CD4-positive, CD25-positive, alpha-beta regulatory T cell (primary cell): Measurements from ENCODE around the gene ESM1. TPM values are rescaled to one million over a fixed set of nuclear protein-coding genes. Genes with fewer than 3 reads are reported as not detected.
"Not testable (repeated sequence)": the region's sequence is repeated elsewhere in the genome, so short reads cannot be mapped to it uniquely, and the experiment has no call there.

Source experiments
- ATAC-seq, 2 donors: fragments of 150-1000 bp; cut with Tn5 transposase; one replicate each; pipeline ENCODE4 v1.10.0; 2021; ENCODE audit warnings: low read depth in 2 of 2, moderate number of reproducible peaks in 2 of 2, moderate library complexity in 1 of 2
- DNase-seq, 3 donors: peaks; one replicate each; pipeline versions ENCODE4 v3.0.0 to v3.0.0-alpha.2; 2012 to 2022; ENCODE audit warnings: mixed read lengths in 1 of 3
- H3K27ac ChIP-seq: one replicate; pipeline ENCODE4 v1.7.0; 2013; ENCODE audit warnings: mild to moderate bottlenecking, low read length; ENCODE audit not compliant: insufficient read depth, poor library complexity, severe bottlenecking
- H3K27me3 ChIP-seq: one replicate; pipeline ENCODE4 v1.7.0; 2013; ENCODE audit warnings: low read length; ENCODE audit not compliant: control insufficient read depth, insufficient read depth
- H3K36me3 ChIP-seq: one replicate; pipeline ENCODE4 v1.7.0; 2013; ENCODE audit warnings: mild to moderate bottlenecking, low read length, moderate library complexity; ENCODE audit not compliant: control insufficient read depth, insufficient read depth
- H3K4me1 ChIP-seq: 2 replicates; pipeline ENCODE4 v1.7.0; 2013; ENCODE audit warnings: mild to moderate bottlenecking, low read length; ENCODE audit not compliant: insufficient read depth, control insufficient read depth, poor library complexity, severe bottlenecking
- H3K4me3 ChIP-seq: one replicate; pipeline ENCODE4 v1.7.0; 2013; ENCODE audit warnings: low read depth, mild to moderate bottlenecking, low read length, moderate library complexity
- H3K9me3 ChIP-seq, 2 experiments: 1 replicate in 1 of 2; 2 replicates in 1 of 2; pipeline ENCODE4 v1.7.0; 2013; ENCODE audit warnings: low read length in 2 of 2, mild to moderate bottlenecking in 1 of 2, moderate library complexity in 1 of 2; ENCODE audit not compliant: control insufficient read depth in 2 of 2
- H3K27ac Mint-ChIP-seq, 3 donors: one replicate each; pipeline ENCODE4 v1.8.0; 2020 to 2022; ENCODE audit warnings: mild to moderate bottlenecking in 3 of 3, mixed read lengths in 3 of 3, moderate library complexity in 2 of 3
- H3K27me3 Mint-ChIP-seq: one replicate; pipeline ENCODE4 v1.8.0; 2022; ENCODE audit warnings: mild to moderate bottlenecking, mixed read lengths
- H3K36me3 Mint-ChIP-seq: one replicate; pipeline ENCODE4 v1.8.0; 2020; ENCODE audit warnings: mixed read lengths
- H3K4me1 Mint-ChIP-seq, 4 donors: one replicate each; pipeline ENCODE4 v1.8.0; 2020 to 2022; ENCODE audit warnings: mixed read lengths in 4 of 4, mild to moderate bottlenecking in 1 of 4
- H3K4me3 Mint-ChIP-seq, 4 donors: one replicate each; pipeline ENCODE4 v1.8.0; 2020 to 2022; ENCODE audit warnings: mild to moderate bottlenecking in 4 of 4, mixed read lengths in 4 of 4, moderate library complexity in 3 of 4
- H3K9me3 Mint-ChIP-seq, 7 donors: one replicate each; pipeline ENCODE4 v1.8.0; 2020 to 2022; ENCODE audit warnings: mixed read lengths in 7 of 7, mild to moderate bottlenecking in 3 of 7, moderate library complexity in 2 of 7
- polyA plus RNA-seq, 4 donors: library from polyadenylated mRNA; unstranded; fragments of 300-500 nt; fragmentation: Illumina TruSeq; gene quantifications; one replicate each; pipeline ENCODE4 v1.2.3, GENCODE V29; 2021
- total RNA-seq: library from RNA; stranded (reverse); gene quantifications from one replicate; pipeline ENCODE4 v1.2.3, GENCODE V29; 2022

The ESM1 gene
- total and polyA plus RNA-seq, 5 donors from 2014 or later: 0.25 to 0.68 (median 0.41) TPM; not detected in 1

- Histone ChIP-seq H3K36me3 (no peaks in the 10 kb centered on the region), H3K27ac (no peak overlapping the region), H3K27me3 (no peaks in the 10 kb centered on the region), H3K4me1 (peaks cover 19% of the 10 kb centered on the region), H3K4me3 (no peak overlapping the region), H3K9me3 (peaks cover 0 to 1% of the 10 kb centered on the region in 2 experiments)
- Mint-ChIP-seq H3K36me3 (no peaks in the 10 kb centered on the region), H3K27me3 (no peaks in the 10 kb centered on the region), H3K4me3 (peak overlapping the region in 1 of 4 donors; percentile 2), H3K9me3 (peaks cover 0 to 5% (median 0%) of the 10 kb centered on the region in 7 donors), H3K27ac (peak overlapping the region in 1 of 3 donors; percentile 9), H3K4me1 (peaks cover 14 to 53% (median 25%) of the 10 kb centered on the region in 4 donors)
- DNase-seq: no peak
- no peak for ATAC-seq
Measured at GRCh38 chr5:55021821-55022220, 36.4 kb upstream of the ESM1 start.

- no peaks in the 10 kb centered on the region for H3K36me3 Mint-ChIP-seq
- peak overlapping the region in 1 of 3 donors; percentile 9 for H3K27ac Mint-ChIP-seq
- no peak overlapping the region for H3K4me3 ChIP-seq
- H3K9me3 Mint-ChIP-seq: peaks cover 0 to 5% (median 0%) of the 10 kb centered on the region in 7 donors
- H3K4me1 ChIP-seq: peaks cover 15% of the 10 kb centered on the region
- peaks cover 14 to 49% (median 25%) of the 10 kb centered on the region in 4 donors for H3K4me1 Mint-ChIP-seq
- ATAC-seq (no peak), DNase-seq (no peak)
- H3K9me3 ChIP-seq: peaks cover 0 to 2% of the 10 kb centered on the region in 2 experiments
- H3K27me3 Mint-ChIP-seq: no peaks in the 10 kb centered on the region
- H3K27me3 ChIP-seq: no peaks in the 10 kb centered on the region
- no peak overlapping the region for H3K27ac ChIP-seq
- no peaks in the 10 kb centered on the region for H3K36me3 ChIP-seq
- peak overlapping the region in 1 of 4 donors; percentile 2 for H3K4me3 Mint-ChIP-seq
Measured at GRCh38 chr5:55021410-55021809, 36.0 kb upstream of the ESM1 start.

- H3K4me3 ChIP-seq, H3K4me1 ChIP-seq, H3K9me3 ChIP-seq, H3K27me3 ChIP-seq, DNase-seq, H3K27ac Mint-ChIP-seq, H3K36me3 Mint-ChIP-seq, H3K36me3 ChIP-seq, H3K4me3 Mint-ChIP-seq, H3K27ac ChIP-seq, ATAC-seq: not testable (repeated sequence)
- Mint-ChIP-seq H3K9me3 (peaks cover 0 to 21% (median 5%) of the 10 kb centered on the region in 7 donors), H3K4me1 (peaks cover 0 to 18% (median 3%) of the 10 kb centered on the region in 4 donors), H3K27me3 (peaks cover 14% of the 10 kb centered on the region)
Measured at GRCh38 chr5:55010149-55010548, 24.8 kb upstream of the ESM1 start.

- Mint-ChIP-seq H3K36me3 (no peaks in the 10 kb centered on the region), H3K4me3 (no peak overlapping the region), H3K27ac (no peak overlapping the region), H3K4me1 (peaks cover 13 to 60% (median 24%) of the 10 kb centered on the region in 4 donors), H3K27me3 (peaks cover under 1% of the 10 kb centered on the region), H3K9me3 (peaks cover 0 to 6% (median 0%) of the 10 kb centered on the region in 7 donors)
- peaks cover 2% of the 10 kb centered on the region for H3K27me3 ChIP-seq
- H3K27ac ChIP-seq: no peak overlapping the region
- no peaks in the 10 kb centered on the region for H3K36me3 ChIP-seq
- no peaks in the 10 kb centered on the region for H3K4me1 ChIP-seq
- H3K9me3 ChIP-seq: no peaks in the 10 kb centered on the region
- DNase-seq (no peak), ATAC-seq (no peak)
- H3K4me3 ChIP-seq: no peak overlapping the region
Measured at GRCh38 chr5:55004729-55005128, 19.3 kb upstream of the ESM1 start.

GRCh38 chr5:55003432-55004065 is 18.2 kb upstream of the ESM1 start:
- H3K27me3 Mint-ChIP-seq: no peaks in the 10 kb centered on the region
- no peak overlapping the region for H3K27ac ChIP-seq
- H3K4me1 ChIP-seq: no peaks in the 10 kb centered on the region
- DNase-seq (no peak), ATAC-seq (no peak)
- no peaks in the 10 kb centered on the region for H3K36me3 ChIP-seq
- H3K4me1 Mint-ChIP-seq: peaks cover 15 to 65% (median 26%) of the 10 kb centered on the region in 4 donors
- H3K36me3 Mint-ChIP-seq: no peaks in the 10 kb centered on the region
- H3K4me3 Mint-ChIP-seq: peak overlapping the region in 1 of 4 donors; percentile 47
- H3K27me3 ChIP-seq: no peaks in the 10 kb centered on the region
- H3K9me3 Mint-ChIP-seq: peaks cover 0 to 3% (median 0%) of the 10 kb centered on the region in 7 donors
- H3K4me3 ChIP-seq: no peak overlapping the region
- H3K27ac Mint-ChIP-seq: no peak overlapping the region
- H3K9me3 ChIP-seq: no peaks in the 10 kb centered on the region

- not testable (repeated sequence) for H3K36me3 ChIP-seq, ATAC-seq, H3K27me3 ChIP-seq, H3K36me3 Mint-ChIP-seq, H3K27me3 Mint-ChIP-seq, H3K27ac ChIP-seq, H3K4me1 ChIP-seq, H3K9me3 ChIP-seq, H3K9me3 Mint-ChIP-seq
- peak in 2 of 3 donors; percentile 26 to 41 for DNase-seq
- Mint-ChIP-seq H3K4me1 (peaks cover 15 to 65% (median 26%) of the 10 kb centered on the region in 4 donors), H3K27ac (peak overlapping the region in 2 of 3 donors; percentile 50 to 59), H3K4me3 (peak overlapping the region in 3 of 4 donors; percentile 27 to 73 (median 34))
- H3K4me3 ChIP-seq: peak overlapping the region; percentile 10
Measured at GRCh38 chr5:55002166-55002565, 16.8 kb upstream of the ESM1 start.

GRCh38 chr5:54997081-54997480 is 11.7 kb upstream of the ESM1 start:
- Histone ChIP-seq H3K27ac (no peak overlapping the region), H3K4me3 (no peak overlapping the region), H3K4me1 (no peaks in the 10 kb centered on the region), H3K9me3 (no peaks in the 10 kb centered on the region), H3K27me3 (no peaks in the 10 kb centered on the region), H3K36me3 (no peaks in the 10 kb centered on the region)
- DNase-seq (no peak), ATAC-seq (no peak)
- no peaks in the 10 kb centered on the region for H3K36me3 Mint-ChIP-seq
- H3K4me3 Mint-ChIP-seq: no peak overlapping the region
- peaks cover 12 to 36% (median 23%) of the 10 kb centered on the region in 4 donors for H3K4me1 Mint-ChIP-seq
- H3K27ac Mint-ChIP-seq: no peak overlapping the region
- H3K27me3 Mint-ChIP-seq: no peaks in the 10 kb centered on the region
- peaks cover 0 to 3% (median 0%) of the 10 kb centered on the region in 7 donors for H3K9me3 Mint-ChIP-seq

GRCh38 chr5:54996466-54996865 is 11.1 kb upstream of the ESM1 start:
- no peak overlapping the region for H3K27ac ChIP-seq
- Mint-ChIP-seq H3K27me3 (no peaks in the 10 kb centered on the region), H3K4me3 (no peak overlapping the region), H3K4me1 (peaks cover 6 to 29% (median 17%) of the 10 kb centered on the region in 4 donors), H3K27ac (no peak overlapping the region), H3K36me3 (no peaks in the 10 kb centered on the region), H3K9me3 (peaks cover 0 to 3% (median 0%) of the 10 kb centered on the region in 7 donors)
- no peaks in the 10 kb centered on the region for H3K27me3 ChIP-seq
- H3K36me3 ChIP-seq: no peaks in the 10 kb centered on the region
- H3K9me3 ChIP-seq: no peaks in the 10 kb centered on the region
- no peak for DNase-seq
- no peaks in the 10 kb centered on the region for H3K4me1 ChIP-seq
- no peak for ATAC-seq
- no peak overlapping the region for H3K4me3 ChIP-seq
